BE2C (cell line): ENCODE results near the gene IGFBP7.

ENCODE experiments used
- DNase-seq: peaks from one replicate; pipeline ENCODE4 v3.0.0-alpha.2; 2020
- H3K27me3 ChIP-seq: fragments of 250-450 bp; sonication (Bioruptor Pico); 2 replicates; pipeline ENCODE4 v1.5.1; 2020; ENCODE audit warnings: mild to moderate bottlenecking
- H3K36me3 ChIP-seq: fragments of 250-450 bp; sonication (Bioruptor Pico); 2 replicates; pipeline ENCODE4 v1.5.1; 2020; ENCODE audit warnings: mild to moderate bottlenecking
- H3K4me1 ChIP-seq: fragments of 250-450 bp; sonication (Bioruptor Pico); 2 replicates; pipeline ENCODE4 v1.5.1; 2020
- H3K4me3 ChIP-seq: 2 replicates; pipeline ENCODE4 v1.5.1; 2011; ENCODE audit warnings: low read depth, low read length
- H3K9me3 ChIP-seq: fragments of 250-450 bp; sonication (Bioruptor Pico); 2 replicates; pipeline ENCODE4 v1.5.1; 2020
- TF ChIP-seq, protein P1 (sequence below): IDR thresholded peaks from 2 replicates; pipeline ENCODE4 v1.5.1; 2012; ENCODE audit warnings: mild to moderate bottlenecking, low read depth, low read length

Gene IGFBP7

DNA sequence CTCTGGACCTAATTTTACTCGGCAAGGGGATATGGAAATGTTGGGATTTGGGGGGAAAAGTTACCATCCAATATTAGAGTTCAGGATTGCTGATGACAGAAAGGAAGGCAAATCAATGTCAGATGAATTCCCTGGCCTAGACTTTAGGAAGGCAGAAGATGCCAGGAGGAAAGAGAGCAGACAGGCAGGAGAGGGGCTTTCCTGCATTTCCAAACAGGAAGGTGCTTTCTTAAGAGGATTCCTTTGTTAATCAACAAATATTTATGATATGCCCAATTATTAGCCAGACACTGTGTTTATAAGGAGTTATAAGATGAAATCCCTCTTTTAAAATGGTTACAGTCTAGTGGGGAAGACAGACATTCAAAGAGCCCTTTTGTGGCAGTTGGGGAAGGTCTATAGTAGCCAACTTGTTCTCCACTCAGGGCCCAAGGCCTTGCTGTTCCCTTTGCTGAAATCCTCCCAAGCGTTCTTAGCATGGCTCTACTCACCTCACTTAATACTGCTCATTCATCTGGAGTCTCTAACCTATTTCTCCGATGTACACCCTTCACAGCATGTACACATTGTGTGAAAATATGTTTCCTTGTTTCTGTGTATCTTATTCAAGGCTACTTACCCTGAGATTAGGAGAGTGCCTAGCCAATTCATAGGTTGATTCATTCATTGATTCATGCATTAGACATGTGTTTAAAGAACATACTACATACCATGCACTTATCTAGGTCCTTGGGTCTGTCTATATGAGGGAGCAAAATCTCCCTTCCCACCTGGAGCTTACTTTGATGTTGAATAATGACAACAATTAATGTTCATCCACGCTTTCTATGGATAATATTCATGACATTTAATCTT is 5.3 kb downstream of the IGFBP7 start:
- Histone ChIP-seq H3K9me3 (no peaks in the 10 kb centered on the region; the same call in 1 of the 2 replicates), H3K27me3 (peaks cover 10% of the 10 kb centered on the region), H3K4me3 (no peak overlapping the region), H3K36me3 (no peaks in the 10 kb centered on the region), H3K4me1 (peaks cover 11% of the 10 kb centered on the region; the same call in 1 of the 2 replicates)
- no peak for DNase-seq
- TF ChIP-seq, protein P1, sequence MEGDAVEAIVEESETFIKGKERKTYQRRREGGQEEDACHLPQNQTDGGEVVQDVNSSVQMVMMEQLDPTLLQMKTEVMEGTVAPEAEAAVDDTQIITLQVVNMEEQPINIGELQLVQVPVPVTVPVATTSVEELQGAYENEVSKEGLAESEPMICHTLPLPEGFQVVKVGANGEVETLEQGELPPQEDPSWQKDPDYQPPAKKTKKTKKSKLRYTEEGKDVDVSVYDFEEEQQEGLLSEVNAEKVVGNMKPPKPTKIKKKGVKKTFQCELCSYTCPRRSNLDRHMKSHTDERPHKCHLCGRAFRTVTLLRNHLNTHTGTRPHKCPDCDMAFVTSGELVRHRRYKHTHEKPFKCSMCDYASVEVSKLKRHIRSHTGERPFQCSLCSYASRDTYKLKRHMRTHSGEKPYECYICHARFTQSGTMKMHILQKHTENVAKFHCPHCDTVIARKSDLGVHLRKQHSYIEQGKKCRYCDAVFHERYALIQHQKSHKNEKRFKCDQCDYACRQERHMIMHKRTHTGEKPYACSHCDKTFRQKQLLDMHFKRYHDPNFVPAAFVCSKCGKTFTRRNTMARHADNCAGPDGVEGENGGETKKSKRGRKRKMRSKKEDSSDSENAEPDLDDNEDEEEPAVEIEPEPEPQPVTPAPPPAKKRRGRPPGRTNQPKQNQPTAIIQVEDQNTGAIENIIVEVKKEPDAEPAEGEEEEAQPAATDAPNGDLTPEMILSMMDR: no peak

DNA sequence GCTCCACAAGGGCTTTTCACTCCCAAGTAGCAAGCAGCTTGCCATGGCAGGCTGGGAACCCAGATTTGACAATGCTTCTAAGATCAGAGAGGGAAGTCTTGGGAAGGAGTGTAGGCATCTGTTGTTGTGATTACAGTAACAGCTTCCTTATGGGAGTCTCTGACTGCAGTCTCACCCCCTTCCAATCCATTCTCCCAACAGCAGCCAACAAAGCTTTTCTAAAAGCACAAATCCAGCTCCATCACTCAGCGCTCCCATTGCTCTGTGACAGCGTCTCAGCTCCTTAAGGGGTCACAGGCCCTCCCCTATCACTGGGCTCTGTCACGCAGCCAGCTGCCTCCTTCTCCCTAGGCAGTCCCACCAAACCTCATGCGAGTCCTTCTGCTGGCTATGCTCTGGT is 7.1 kb downstream of the IGFBP7 start:
- no peaks in the 10 kb centered on the region for H3K36me3 ChIP-seq
- TF ChIP-seq, protein P1: no peak
- no peak for DNase-seq
- no peaks in the 10 kb centered on the region for H3K9me3 ChIP-seq
- H3K27me3 ChIP-seq: no peaks in the 10 kb centered on the region
- H3K4me3 ChIP-seq: no peak overlapping the region
- peaks cover 11% of the 10 kb centered on the region; the same call in 1 of the 2 replicates for H3K4me1 ChIP-seq

DNA sequence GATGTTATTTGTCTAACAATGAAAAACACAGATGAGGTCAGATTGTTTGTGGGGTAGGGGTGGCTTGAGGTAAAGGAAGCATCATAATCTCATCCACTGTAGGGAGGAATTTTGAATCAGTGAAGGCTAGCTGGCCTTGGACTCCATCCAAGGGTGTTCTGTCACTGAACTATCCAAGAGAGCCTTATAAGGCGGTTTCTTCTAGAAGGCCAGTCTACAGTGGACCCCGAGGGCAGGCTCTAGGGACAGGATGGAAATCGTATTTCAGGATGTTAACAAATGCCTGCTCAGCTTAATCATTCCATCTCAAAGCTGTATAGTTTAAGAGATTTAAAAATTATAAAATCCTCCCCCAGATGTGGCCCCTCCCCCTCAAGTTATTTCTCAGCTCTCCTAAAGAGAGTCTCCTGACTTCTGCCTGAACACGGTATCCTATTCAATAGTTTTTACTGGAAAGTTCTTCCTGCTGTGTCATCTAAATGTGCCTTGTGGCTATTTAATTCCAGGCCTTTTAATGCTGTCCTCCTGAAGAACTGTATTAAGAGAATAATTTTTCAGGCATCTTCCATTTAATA is 8.0 kb downstream of the IGFBP7 start:
- TF ChIP-seq, protein P1: no peak

DNA sequence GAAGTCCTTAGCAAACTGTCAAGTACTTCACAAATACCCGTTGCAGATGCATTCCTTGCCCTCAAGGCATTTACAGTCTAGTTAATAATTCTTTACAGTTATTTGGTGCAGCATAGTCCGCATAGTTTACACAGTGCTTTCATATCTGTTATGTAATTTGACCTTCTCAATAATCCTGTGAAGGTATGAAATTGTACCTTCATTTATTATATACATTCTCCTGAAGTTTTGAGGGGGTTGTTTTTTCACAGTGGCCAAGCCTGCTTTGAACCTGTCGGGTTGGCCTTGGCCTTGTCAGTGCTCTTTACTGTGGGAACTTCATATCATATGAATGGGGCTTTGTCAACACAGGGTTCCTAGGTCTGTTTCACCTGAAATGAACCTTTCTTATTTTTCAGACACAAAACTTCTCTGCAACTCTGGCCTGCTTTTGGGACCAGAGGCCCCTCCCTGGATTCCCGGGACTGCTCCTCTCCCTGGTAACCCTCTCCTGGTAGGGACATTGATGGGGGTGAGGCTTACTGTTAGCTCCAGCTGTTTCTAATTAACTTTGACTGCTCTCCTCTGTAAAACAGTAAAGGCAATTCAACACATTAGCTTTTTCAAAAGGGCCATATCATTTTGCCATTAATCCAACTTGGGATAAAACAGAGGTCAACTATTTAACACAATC is 9.1 kb downstream of the IGFBP7 start:
- no peak overlapping the region for H3K4me3 ChIP-seq
- TF ChIP-seq, protein P1: no peak
- no peaks in the 10 kb centered on the region for H3K36me3 ChIP-seq
- no peaks in the 10 kb centered on the region for H3K9me3 ChIP-seq
- no peaks in the 10 kb centered on the region for H3K27me3 ChIP-seq
- peaks cover 11% of the 10 kb centered on the region; the same call in 1 of the 2 replicates for H3K4me1 ChIP-seq
- peak; percentile 45 for DNase-seq

More for the DNA sequence above, 8.0 kb downstream of the IGFBP7 start:
- H3K4me3 ChIP-seq: no peak overlapping the region
- no peaks in the 10 kb centered on the region for H3K9me3 ChIP-seq
- peaks cover 11% of the 10 kb centered on the region; the same call in 1 of the 2 replicates for H3K4me1 ChIP-seq
- no peaks in the 10 kb centered on the region for H3K36me3 ChIP-seq
- H3K27me3 ChIP-seq: no peaks in the 10 kb centered on the region
- DNase-seq: peak; percentile 61

DNA sequence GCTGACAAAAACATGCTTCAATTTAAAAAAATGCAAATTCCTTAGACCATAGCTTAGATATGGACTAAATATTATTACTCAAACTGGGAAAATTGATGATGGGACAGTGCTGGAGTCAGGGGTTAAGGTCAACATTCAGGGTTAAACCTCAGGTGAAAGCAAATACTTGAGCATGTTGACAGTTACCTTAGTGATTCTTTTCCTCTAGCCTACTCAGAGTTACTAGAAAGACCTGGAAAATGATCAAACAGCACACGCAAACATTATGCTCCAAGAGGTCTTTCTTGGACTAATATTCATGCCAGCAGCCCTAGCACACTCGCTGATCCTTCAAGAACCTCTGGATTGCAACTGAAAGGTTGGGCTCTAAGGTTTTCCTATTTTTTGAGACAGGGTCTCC is 10.8 kb downstream of the IGFBP7 start:
- TF ChIP-seq, protein P1: no peak
- no peaks in the 10 kb centered on the region for H3K9me3 ChIP-seq
- no peak for DNase-seq
- no peaks in the 10 kb centered on the region for H3K36me3 ChIP-seq
- H3K4me1 ChIP-seq: peaks cover 11% of the 10 kb centered on the region; the same call in 1 of the 2 replicates
- no peak overlapping the region for H3K4me3 ChIP-seq
- no peaks in the 10 kb centered on the region for H3K27me3 ChIP-seq
